IMR-90 (cell line): ENCODE measurements around the gene ISG15.

Experiments
- CTCF ChIP-seq: conservative IDR thresholded peaks from 2 replicates; pipeline ENCODE4 v1.5.1; 2012; ENCODE audit warnings: mild to moderate bottlenecking, low read depth, low read length, improper control_type of control experiment
- ELK1 ChIP-seq: fragments of 150-350 bp; IDR thresholded peaks from 2 replicates; pipeline ENCODE4 v1.6.1; 2016; ENCODE audit warnings: low read depth, mild to moderate bottlenecking, low read length, moderate library complexity, borderline replicate concordance
- RAD21 ChIP-seq: IDR thresholded peaks from 2 replicates; pipeline ENCODE4 v1.6.1; 2012; ENCODE audit warnings: low read length, improper control_type of control experiment
- RCOR1 ChIP-seq: IDR thresholded peaks from 2 replicates; pipeline ENCODE4 v1.6.1; 2012; ENCODE audit warnings: mild to moderate bottlenecking, low read length, improper control_type of control experiment; ENCODE audit not compliant: insufficient replicate concordance

GRCh38 chr1:974293-974640 lies 39.0 kb upstream of the ISG15 start:
- TF ChIP-seq ELK1 (no peak), CTCF (no peak), RCOR1 (no peak), RAD21 (no peak)
